GM19023 (cell line): ENCODE measurements around the gene NUDT1.
A peak's percentile ranks its signal among the peaks of the same experiment; 100 is the strongest.

Experiments
- ATAC-seq: cut with Tn5 transposase; IDR thresholded peaks from one replicate; pipeline ENCODE4 v1.9.1; 2021; ENCODE audit warnings: mild to moderate bottlenecking, moderate library complexity; ENCODE audit not compliant: unreplicated experiment

NUDT1 gene

DNA sequence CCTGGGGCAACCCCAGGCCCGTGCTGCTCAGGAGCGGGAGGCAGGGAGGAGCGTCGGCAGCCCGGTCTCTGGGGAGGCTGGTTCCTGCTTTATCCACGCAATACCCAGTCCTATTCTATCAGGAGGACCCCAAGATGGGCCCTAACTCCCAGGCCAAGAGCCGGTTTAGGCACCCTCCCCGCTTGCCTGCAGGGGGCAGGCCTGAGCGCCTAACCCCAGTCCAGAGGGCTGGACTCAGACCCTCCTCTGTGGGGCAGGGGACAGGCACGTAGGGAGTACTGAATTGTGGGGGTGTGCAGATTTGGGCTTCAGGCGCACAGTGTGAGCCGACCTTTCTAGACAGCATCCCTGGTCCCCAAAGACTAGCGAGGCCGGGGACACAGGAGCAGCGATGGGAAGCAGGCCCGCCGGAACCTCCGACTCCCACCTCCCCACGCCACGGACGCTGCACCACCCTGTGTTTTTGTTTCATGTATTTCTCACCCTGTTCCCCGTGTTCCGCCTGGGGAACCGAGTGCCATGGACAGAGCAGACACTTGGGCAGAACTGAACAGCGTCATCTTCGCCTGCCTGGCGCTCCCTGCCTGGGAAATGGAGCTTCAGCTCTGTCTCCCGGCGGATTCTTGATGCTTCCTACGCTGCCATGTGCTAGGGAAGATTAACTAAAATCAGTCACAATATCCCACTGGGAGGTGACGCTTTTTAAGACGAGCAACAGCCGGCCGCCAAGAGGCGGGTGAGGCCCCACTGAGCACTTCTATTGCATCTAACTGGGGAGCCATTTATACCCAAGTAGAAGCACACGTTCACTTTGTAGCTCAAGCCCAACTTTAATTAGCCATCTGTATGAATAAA, 5.3 kb downstream of the NUDT1 start:
- ATAC-seq, result no peak

- no peak for ATAC-seq
These were observed 7.1 kb downstream of the NUDT1 start for GRCh38 chr7:2248984-2249694.

GRCh38 chr7:2249744-2250323, 7.8 kb downstream of the NUDT1 start:
- ATAC-seq, result no peak

DNA sequence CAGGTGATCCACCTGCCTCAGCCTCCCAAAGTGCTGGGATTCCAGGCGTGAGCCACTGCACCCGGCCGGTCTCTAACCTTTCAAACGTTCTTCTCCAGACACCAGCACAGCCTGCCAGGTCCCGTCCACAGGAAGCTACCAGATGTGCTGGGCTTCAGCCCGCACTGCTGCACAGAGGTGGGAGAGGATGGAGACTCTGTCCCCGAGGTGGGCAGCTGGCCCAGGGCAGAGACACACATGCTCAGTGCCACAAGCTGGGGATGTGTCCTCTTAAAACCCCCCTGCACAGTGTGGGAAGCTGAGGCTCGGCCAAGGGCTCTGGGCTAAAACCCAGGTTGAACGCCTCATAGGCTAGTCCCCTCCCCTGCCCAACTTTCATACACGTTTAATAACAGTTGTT, 9.4 kb downstream of the NUDT1 start:
- no peak for ATAC-seq

GRCh38 chr7:2251841-2252771, 10.1 kb downstream of the NUDT1 start:
- no peak for ATAC-seq

GRCh38 chr7:2253021-2253420, 11.0 kb downstream of the NUDT1 start:
- ATAC-seq, result no peak

DNA sequence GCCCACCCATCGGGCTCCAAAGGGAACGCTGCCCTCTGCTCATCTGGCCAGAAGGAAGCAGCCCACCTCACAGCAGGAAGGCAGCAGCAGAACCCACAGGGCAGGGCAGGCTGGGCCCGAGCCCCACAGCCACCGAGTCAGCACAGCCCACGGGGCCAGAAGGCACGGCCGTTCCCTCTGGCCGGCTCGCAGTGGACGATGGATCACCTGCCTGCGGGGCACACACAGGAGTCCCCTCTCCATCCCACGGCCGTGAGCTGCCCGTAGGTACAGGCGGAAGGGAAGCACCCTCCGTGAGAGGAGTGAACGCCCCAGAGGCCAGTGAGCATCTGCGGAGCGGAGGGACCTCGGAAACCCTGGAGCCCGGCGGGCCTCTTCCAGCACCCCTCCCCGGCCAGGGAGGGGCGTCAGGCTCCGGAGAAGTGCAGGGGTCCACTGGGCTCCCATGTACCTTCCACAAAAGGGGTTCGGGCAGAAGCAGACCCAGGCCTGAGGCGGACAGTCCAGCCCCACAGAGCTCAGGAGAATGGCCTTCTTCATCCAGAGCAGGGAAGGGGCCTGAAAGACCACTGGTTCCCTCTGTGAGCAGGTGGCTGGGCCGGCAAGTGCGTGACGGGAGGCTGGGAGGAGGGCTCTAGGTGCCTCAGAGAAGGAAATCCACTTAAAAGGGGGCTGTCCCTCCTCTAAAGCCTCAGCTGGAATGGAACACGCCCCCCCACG, 11.7 kb downstream of the NUDT1 start:
- no peak for ATAC-seq

GRCh38 chr7:2254429-2255144, 12.6 kb downstream of the NUDT1 start:
- no peak for ATAC-seq

DNA sequence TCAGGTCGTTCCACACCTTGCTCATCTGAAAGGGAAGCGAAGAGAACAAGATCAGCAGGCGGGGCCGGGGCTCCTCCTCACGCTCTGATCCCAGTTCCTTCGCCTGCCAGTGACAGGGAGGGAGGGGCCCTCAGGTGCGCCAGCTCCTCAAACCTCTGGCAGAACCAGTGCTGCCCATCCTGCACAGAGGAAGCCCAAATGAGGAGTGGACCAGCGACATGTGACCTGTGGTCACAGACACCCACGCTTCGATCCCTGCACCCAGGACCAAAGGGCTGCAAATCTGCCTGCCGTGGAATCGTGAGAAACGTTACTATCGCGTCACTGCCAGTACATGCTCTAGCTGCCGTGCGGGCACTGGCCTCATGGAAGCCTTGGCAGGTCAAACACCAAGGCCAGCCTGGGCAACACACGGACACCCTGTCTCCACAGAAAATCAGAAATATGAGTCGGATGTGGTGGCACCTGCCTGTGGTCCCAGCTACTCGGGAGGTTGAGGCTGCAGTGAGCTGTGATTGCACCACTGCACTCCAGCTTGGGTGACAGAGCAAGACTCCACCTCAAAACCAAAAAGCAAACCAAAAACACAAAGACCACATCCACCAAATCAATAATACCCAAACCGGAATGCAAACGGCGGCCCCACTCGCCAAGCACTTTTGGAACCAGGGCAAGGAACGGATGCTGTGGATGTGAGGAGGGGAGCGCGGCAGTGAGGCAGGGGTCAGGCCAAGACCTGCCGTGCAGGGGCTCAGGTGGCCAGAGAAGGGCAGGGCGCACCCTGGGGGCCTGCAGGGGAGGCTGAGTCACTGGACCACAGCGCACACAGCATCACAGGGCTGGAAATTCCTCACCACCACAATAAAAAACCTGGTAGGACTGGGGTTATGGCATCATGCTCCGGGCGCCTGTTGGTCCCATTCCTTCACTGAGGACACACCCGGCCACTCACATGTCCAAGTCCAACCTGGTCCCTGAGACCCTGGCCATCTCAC, 13.4 kb downstream of the NUDT1 start:
- no peak for ATAC-seq

DNA sequence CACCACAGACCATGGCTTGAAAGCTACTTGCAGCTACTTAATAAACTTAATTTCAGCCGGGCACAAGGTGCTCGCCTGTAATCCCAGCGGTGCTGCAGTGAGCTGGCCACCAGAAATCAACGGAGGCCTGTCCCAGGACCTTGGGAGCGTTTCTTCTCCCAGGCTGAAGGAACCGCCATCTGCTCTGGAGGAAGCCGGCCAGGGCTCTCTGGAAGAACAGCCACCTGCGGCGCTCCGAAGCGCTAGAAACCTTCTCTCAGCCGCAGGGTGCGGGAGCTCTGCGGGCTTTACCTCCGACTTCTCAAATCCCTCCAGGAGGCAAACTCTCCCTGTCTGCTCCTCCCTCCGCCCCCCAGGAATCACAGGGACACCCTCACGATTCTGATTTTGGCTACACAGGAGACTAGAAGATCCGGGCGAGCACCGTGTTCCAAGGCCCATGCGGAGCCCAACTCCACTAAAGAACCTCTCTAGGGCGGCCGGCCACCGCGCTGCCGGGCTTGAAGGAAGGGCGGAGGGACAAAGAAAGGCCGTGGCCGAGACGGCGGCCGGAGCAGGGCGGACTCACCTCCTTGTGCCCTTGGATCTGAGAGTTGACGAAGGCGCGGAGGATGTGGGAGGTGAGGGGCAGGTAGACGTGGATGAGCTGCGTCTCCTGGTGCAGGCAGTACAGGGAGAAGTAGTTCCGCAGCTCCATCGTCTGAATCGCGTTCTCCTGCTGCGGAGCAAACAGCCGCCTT, 14.4 kb downstream of the NUDT1 start:
- no peak for ATAC-seq

- no peak for ATAC-seq
These were observed 15.1 kb downstream of the NUDT1 start for GRCh38 chr7:2257046-2257551.

GRCh38 chr7:2257651-2258050, 15.6 kb downstream of the NUDT1 start:
- no peak for ATAC-seq

DNA sequence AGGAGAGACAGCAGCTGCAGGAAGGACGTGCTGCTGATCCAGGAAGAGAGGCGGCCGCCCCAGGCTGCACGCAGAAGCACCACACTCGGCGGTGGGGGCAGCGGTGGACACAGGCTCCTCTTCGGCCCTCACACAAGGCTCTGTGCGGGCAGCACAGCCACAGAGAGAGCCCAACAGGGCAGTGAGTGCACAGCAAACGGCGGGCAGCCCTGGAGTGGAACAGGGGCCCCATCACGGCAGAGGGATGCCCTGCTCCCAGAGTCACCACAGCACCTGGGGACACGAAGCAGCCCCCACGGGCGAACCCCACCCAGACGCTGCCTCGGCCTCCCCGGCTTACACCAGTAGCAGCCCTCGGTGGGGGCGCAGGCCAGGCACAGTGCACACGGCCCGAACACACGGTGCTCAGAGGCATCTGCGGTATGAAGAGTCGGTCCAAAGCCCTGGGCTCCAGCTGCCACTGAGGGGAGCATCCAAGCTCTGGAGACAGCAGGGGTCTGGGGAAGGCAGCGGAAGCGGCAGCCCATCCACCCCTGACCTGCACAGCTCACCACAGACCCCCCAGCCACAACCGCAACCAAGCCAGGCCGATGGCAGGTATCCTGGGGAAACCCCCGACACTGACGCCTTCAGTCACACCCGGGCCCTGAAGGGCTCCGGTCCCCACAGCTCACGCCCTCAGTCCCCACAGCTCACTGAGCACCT, 16.8 kb downstream of the NUDT1 start:
- peak; percentile 85 for ATAC-seq

- ATAC-seq, result peak; percentile 6
These were observed 17.5 kb downstream of the NUDT1 start for GRCh38 chr7:2259480-2259879.

DNA sequence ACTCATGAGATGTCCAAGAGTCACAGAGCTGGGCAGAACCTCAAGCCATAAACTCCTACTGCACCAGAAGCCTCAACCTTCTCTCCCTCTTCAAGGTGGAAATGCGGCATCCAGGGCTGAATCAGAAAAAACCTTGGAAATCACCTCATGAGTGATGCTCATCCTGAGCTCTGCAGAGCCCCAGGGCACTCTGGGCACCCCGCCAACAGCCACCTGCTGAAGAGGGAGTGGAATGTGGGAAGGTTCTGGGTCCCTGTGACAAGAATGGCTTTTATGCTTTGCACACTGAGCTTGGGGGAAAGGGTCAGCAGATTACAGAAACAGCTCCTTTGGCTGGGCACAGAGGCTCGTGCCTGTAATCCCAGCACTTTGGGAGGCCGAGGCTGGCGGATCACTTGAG, 18.8 kb downstream of the NUDT1 start:
- no peak for ATAC-seq

- ATAC-seq, result no peak
These were observed 19.6 kb downstream of the NUDT1 start for GRCh38 chr7:2261611-2262010.

DNA sequence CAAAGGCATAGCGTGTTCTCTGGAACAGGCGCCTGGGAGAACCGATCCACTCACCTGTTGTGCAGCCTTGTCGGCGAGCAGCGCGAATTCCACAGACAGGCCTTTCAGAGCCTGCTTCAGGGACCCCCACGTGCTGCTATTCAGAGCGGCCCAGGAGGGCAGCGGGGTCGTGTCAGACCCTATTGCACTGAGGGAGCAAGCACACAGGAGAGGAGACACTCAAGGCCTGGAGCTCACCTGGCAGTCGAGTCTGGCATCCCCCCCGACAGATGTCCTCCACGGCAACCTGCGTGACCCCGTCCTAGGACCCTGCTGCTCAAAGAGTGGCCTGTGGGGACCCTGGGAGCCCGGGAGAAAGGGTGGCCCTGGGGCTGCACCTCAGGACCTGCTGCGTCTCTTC, 21.1 kb downstream of the NUDT1 start:
- no peak for ATAC-seq
